ENCODE data around the gene SEPTIN1. TPM values are rescaled to one million over a fixed set of nuclear protein-coding genes. Genes with fewer than 3 reads are reported as not detected.

SEPTIN1 gene
- total and polyA plus RNA-seq, 2 of the 13 experiments (the other 11 are each of a cell fraction or from before 2014, with no cell fraction given): 0.18 to 0.67 TPM

DNA sequence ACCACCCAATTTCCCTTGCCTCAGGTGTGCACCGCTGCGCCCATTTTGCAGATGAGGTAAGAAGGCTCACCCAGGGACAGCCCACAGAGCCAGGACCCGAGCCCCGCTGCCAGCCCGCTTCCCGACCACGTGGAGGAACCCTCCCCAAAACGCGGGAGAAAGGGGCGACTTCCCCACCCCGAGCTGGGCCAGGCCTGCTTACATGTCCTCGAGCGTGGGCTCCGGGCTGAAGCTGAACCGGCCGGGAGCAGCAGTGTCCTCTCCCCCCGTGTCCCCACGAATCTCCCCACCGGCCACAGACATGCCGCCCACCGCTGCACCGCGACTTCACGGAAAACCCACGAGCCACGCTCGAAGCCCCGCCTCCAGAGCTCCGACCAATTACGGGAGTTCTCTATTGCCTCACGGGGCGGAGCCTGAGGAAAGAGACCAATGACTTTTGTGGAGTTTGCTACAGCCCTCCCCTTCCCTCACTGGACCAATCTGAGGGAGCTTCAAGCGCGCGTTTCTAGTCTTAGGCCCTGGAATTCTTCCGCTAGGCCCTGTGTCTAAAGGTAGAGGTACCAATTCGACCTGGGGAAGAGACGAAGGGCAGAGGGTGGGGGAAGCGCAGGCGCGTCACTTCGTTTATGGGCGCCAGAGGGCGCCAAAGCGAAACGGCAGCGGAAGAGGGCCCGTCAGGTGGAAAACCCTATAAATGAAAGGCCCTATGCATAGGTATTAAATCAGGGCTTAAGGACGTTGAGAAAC is 47.5 kb upstream of the SEPTIN1 start, which contains the start of gene DCTPP1:
DCTPP1 (minus strand) TSS at position 353 of the 750 bp plus-strand sequence; CDS start at position 303, 50 bp downstream.
- ChIA-PET POLR2A (interaction anchor here (0.5 to 2.3 kb wide), 42 partner anchors 9 to 290 kb away, joined by 3 to 50 read pairs (median 7); partner anchors contain the start of genes CD2BP2, FBRS, TBC1D10B and ZNF48), CTCF (ENCODE audit: low intra/inter-chr PET ratio, low total read pairs) (interaction anchor here (0.6 to 1.9 kb wide), 10 partner anchors 12 to 199 kb away, joined by 3 to 13 read pairs (median 4); partner anchors contain the start of genes SEPHS2, ZNF48 and ZNF747)
- H3K4me2 ChIP-seq (ENCODE audit: low read depth, low read length): peak within 1 kb of the TSS; percentile 89
- peaks cover 56% of the 10 kb centered on the region for H3K4me1 ChIP-seq (ENCODE audit: insufficient read depth, low read length)
- H3K4me3 ChIP-seq (replicated peaks in 1 of 3; ENCODE audit: insufficient read depth in 1 of 3, low read depth in 2 of 3, low read length in 3 of 3): peak within 1 kb of the TSS; percentile 62 to 84 (median 78)
- peak within 1 kb of the TSS; percentile 79 for H2AFZ ChIP-seq (ENCODE audit: low read length)
- WGBS (ENCODE audit: low lambda C conversion rate): under 1% methylated on average over 32 of the region's 49 CpGs
- H3K27ac ChIP-seq (ENCODE audit: extremely low read length, insufficient read depth, low read length): peak within 1 kb of the TSS; percentile 55
- peak within 1 kb of the TSS; percentile 73 for H3K9ac ChIP-seq (ENCODE audit: insufficient read depth, low read depth, low read length)
- H3K27me3 ChIP-seq (ENCODE audit: control insufficient read depth in 1 of 2, insufficient read depth in 2 of 2, low read length in 2 of 2): peaks cover 0 to 3% of the 10 kb centered on the region in 2 experiments; a peak in 2 of 5 replicates
- H3K79me2 ChIP-seq (ENCODE audit: insufficient read depth, low read length): peaks cover 26% of the 10 kb centered on the region
- BruUV-seq (replicated peaks): no TSS peak
- peak; percentile 98 for ATAC-seq
- no peaks in the 10 kb centered on the region for H3K9me3 ChIP-seq (ENCODE audit: low read length)
- in situ Hi-C loops (cut with HindIII; ENCODE audit: extremely low pct_ligation_motif_present, low pct_unique_long_range_greater_than_20kb) (loop anchor here (10.0 kb wide), 1 partner anchor 175 kb away; no protein-coding TSS in a partner anchor), intact Hi-C loops (cut with micrococcal nuclease; ENCODE audit: unreplicated experiment) (loop anchor here (1.0 to 2.0 kb wide), 4 partner anchors 97 to 199 kb away; partner anchors contain the start of genes ZNF747 and ZNF768)
- peak; percentile 100 for DNase-seq (ENCODE audit: low spot score)
- FAIRE-seq: peak; percentile 98
- peaks cover 11 to 18% of the 10 kb centered on the region in 2 experiments; a peak in 4 of 5 replicates for H3K36me3 ChIP-seq (replicated peaks in 1 of 2; ENCODE audit: control insufficient read depth in 1 of 2, insufficient read depth in 2 of 2, low read length in 2 of 2)
- H4K20me1 ChIP-seq (ENCODE audit: insufficient read depth, low read length): no peaks in the 10 kb centered on the region
- TF ChIP-seq, protein P1, sequence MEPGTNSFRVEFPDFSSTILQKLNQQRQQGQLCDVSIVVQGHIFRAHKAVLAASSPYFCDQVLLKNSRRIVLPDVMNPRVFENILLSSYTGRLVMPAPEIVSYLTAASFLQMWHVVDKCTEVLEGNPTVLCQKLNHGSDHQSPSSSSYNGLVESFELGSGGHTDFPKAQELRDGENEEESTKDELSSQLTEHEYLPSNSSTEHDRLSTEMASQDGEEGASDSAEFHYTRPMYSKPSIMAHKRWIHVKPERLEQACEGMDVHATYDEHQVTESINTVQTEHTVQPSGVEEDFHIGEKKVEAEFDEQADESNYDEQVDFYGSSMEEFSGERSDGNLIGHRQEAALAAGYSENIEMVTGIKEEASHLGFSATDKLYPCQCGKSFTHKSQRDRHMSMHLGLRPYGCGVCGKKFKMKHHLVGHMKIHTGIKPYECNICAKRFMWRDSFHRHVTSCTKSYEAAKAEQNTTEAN (CRISPR knock-in tag; conservative IDR thresholded peaks at IDR 0.05): peak; percentile 91; the same call in 1 of the 2 replicates
- TF ChIP-seq, protein P2, sequence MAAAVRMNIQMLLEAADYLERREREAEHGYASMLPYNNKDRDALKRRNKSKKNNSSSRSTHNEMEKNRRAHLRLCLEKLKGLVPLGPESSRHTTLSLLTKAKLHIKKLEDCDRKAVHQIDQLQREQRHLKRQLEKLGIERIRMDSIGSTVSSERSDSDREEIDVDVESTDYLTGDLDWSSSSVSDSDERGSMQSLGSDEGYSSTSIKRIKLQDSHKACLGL (CRISPR knock-in tag; IDR thresholded peaks at IDR 0.05): peak; percentile 97
- peak; percentile 86 for TF ChIP-seq ISL2 (CRISPR knock-in tag; IDR thresholded peaks at IDR 0.05)
- TF ChIP-seq NFE2 (CRISPR knock-in tag; IDR thresholded peaks at IDR 0.05): no peak
- no peak for TF ChIP-seq SETDB1 (CRISPR knock-in tag; IDR thresholded peaks at IDR 0.05; ENCODE audit: borderline replicate concordance)
- no peak for TF ChIP-seq NCOA1 (CRISPR knock-in tag; IDR thresholded peaks at IDR 0.05)
- TF ChIP-seq MBNL3 (CRISPR knock-in tag; conservative IDR thresholded peaks at IDR 0.05): no peak
- peak; percentile 91 for TF ChIP-seq ZNF605 (CRISPR knock-in tag; IDR thresholded peaks at IDR 0.05)
- peak; percentile 93 for TF ChIP-seq ZFP36L1 (CRISPR knock-in tag; IDR thresholded peaks at IDR 0.05)
- no peak; the same call in none of the 2 replicates for TF ChIP-seq TOE1 (CRISPR knock-in tag; IDR thresholded peaks at IDR 0.05)
- TF ChIP-seq, protein P3, sequence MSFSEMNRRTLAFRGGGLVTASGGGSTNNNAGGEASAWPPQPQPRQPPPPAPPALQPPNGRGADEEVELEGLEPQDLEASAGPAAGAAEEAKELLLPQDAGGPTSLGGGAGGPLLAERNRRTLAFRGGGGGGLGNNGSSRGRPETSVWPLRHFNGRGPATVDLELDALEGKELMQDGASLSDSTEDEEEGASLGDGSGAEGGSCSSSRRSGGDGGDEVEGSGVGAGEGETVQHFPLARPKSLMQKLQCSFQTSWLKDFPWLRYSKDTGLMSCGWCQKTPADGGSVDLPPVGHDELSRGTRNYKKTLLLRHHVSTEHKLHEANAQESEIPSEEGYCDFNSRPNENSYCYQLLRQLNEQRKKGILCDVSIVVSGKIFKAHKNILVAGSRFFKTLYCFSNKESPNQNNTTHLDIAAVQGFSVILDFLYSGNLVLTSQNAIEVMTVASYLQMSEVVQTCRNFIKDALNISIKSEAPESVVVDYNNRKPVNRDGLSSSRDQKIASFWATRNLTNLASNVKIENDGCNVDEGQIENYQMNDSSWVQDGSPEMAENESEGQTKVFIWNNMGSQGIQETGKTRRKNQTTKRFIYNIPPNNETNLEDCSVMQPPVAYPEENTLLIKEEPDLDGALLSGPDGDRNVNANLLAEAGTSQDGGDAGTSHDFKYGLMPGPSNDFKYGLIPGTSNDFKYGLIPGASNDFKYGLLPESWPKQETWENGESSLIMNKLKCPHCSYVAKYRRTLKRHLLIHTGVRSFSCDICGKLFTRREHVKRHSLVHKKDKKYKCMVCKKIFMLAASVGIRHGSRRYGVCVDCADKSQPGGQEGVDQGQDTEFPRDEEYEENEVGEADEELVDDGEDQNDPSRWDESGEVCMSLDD (CRISPR knock-in tag; IDR thresholded peaks at IDR 0.05; ENCODE audit: borderline replicate concordance): 0 out of 2 replicates have a peak, but pooled peaks have one; percentile 81
- TF ChIP-seq MEF2D (CRISPR knock-in tag; IDR thresholded peaks at IDR 0.05): peak; percentile 92
- TF ChIP-seq, protein P4, sequence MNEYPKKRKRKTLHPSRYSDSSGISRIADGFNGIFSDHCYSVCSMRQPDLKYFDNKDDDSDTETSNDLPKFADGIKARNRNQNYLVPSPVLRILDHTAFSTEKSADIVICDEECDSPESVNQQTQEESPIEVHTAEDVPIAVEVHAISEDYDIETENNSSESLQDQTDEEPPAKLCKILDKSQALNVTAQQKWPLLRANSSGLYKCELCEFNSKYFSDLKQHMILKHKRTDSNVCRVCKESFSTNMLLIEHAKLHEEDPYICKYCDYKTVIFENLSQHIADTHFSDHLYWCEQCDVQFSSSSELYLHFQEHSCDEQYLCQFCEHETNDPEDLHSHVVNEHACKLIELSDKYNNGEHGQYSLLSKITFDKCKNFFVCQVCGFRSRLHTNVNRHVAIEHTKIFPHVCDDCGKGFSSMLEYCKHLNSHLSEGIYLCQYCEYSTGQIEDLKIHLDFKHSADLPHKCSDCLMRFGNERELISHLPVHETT (CRISPR knock-in tag; conservative IDR thresholded peaks at IDR 0.05): peak; percentile 57
- TF ChIP-seq, protein P5, sequence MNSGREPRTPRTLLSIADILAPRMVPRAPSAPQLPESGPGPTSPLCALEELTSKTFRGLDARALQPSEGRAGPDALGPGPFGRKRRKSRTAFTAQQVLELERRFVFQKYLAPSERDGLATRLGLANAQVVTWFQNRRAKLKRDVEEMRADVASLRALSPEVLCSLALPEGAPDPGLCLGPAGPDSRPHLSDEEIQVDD (CRISPR knock-in tag; IDR thresholded peaks at IDR 0.05; ENCODE audit: borderline replicate concordance): peak; percentile 55; the same call in 1 of the 2 replicates
- no peak; the same call in 1 of the 2 replicates for TF ChIP-seq ZFYVE20 (CRISPR knock-in tag; IDR thresholded peaks at IDR 0.05; ENCODE audit: borderline replicate concordance, low read depth)
